HEK293 (cell line): ENCODE measurements around the gene TRPM2.
"Not testable (repeated sequence)": the region's sequence is repeated elsewhere in the genome, so short reads cannot be mapped to it uniquely, and the experiment has no call there.

Source experiments
- CTCF ChIA-PET: fragments of 350-600 bp; formaldehyde crosslinking; extraction: SDS; loops from one replicate; lab custom pipeline; 2021; ENCODE audit warnings: antibody characterized with exemption; lab: Yijun Ruan, JAX
- POLR2A ChIA-PET: fragments of 300-600 bp; formaldehyde crosslinking; extraction: SDS; loops from one replicate; lab custom pipeline; 2020; ENCODE audit warnings: antibody characterized with exemption, inconsistent platforms; lab: Yijun Ruan, JAX
- H3K27ac ChIP-seq: fragments of 200-500 bp; sonication (Bioruptor generic); 2 replicates; pipeline ENCODE4 v1.5.1; 2014; ENCODE audit warnings: low read depth, low read length, control low read depth, inconsistent platforms; ENCODE audit errors: extremely low read depth
- H3K36me3 ChIP-seq, 2 experiments: fragments of 200-500 bp in 1 of 2; sonication (Bioruptor generic) in 1 of 2; 1 replicate in 1 of 2; 2 replicates in 1 of 2; pipeline ENCODE4 v1.5.1; 2014 to 2017; ENCODE audit warnings: inconsistent platforms in 2 of 2, low read length in 2 of 2; ENCODE audit not compliant: control insufficient read depth in 2 of 2, insufficient read depth in 1 of 2
- H3K4me1 ChIP-seq: fragments of 200-500 bp; sonication (Bioruptor generic); 2 replicates; pipeline ENCODE4 v1.5.1; 2014; ENCODE audit warnings: mild to moderate bottlenecking, low read length, inconsistent platforms; ENCODE audit not compliant: control insufficient read depth, insufficient read depth
- H3K4me3 ChIP-seq: 2 replicates; pipeline ENCODE4 v1.5.1; 2011; ENCODE audit warnings: low read depth, mild to moderate bottlenecking, control low read depth, low read length, moderate library complexity
- H3K9me3 ChIP-seq: fragments of 200-500 bp; sonication (Bioruptor generic); 2 replicates; pipeline ENCODE4 v1.5.1; 2014; ENCODE audit warnings: low read depth, low read length, inconsistent platforms; ENCODE audit not compliant: control insufficient read depth, insufficient read depth
- INSM2 ChIP-seq: fragments of 450-650 bp; formaldehyde crosslinking; IDR thresholded peaks from 2 replicates; pipeline ENCODE4 v1.5.1; 2016; ENCODE audit warnings: missing biosample characterization, missing genetic modification characterization
- KLF8 ChIP-seq: fragments of 450-650 bp; formaldehyde crosslinking; IDR thresholded peaks from 2 replicates; pipeline ENCODE4 v1.5.1; 2016; ENCODE audit warnings: missing biosample characterization, missing genetic modification characterization
- REST ChIP-seq: fragments of 450-650 bp; formaldehyde crosslinking; IDR thresholded peaks from 2 replicates; pipeline ENCODE4 v1.5.1; 2016; ENCODE audit warnings: missing biosample characterization, missing genetic modification characterization
- ZFHX2 ChIP-seq: fragments of 450-650 bp; formaldehyde crosslinking; conservative IDR thresholded peaks from 2 replicates; pipeline ENCODE4 v1.5.1; 2016; ENCODE audit warnings: missing biosample characterization, missing genetic modification characterization
- ZNF10 ChIP-seq: fragments of 450-650 bp; formaldehyde crosslinking; IDR thresholded peaks from 2 replicates; pipeline ENCODE4 v1.5.1; 2017; ENCODE audit warnings: missing biosample characterization, missing genetic modification characterization
- ZNF169 ChIP-seq: fragments of 450-650 bp; formaldehyde crosslinking; IDR thresholded peaks from 2 replicates; pipeline ENCODE4 v1.5.1; 2016; ENCODE audit warnings: missing biosample characterization, missing genetic modification characterization
- ZNF174 ChIP-seq: fragments of 450-650 bp; formaldehyde crosslinking; IDR thresholded peaks from 2 replicates; pipeline ENCODE4 v1.5.0; 2017; ENCODE audit warnings: missing biosample characterization, mild to moderate bottlenecking, missing genetic modification characterization
- ZNF24 ChIP-seq: fragments of 450-650 bp; formaldehyde crosslinking; IDR thresholded peaks from 2 replicates; pipeline ENCODE4 v1.5.1; 2016; ENCODE audit warnings: missing biosample characterization, missing genetic modification characterization
- ZNF266 ChIP-seq: fragments of 450-650 bp; formaldehyde crosslinking; IDR thresholded peaks from 2 replicates; pipeline ENCODE4 v1.5.1; 2016; ENCODE audit warnings: missing biosample characterization, missing genetic modification characterization, low read depth
- ZNF362 ChIP-seq: fragments of 450-650 bp; formaldehyde crosslinking; IDR thresholded peaks from 2 replicates; pipeline ENCODE4 v1.5.1; 2016; ENCODE audit warnings: missing biosample characterization, missing genetic modification characterization
- ZNF366 ChIP-seq: fragments of 450-650 bp; formaldehyde crosslinking; conservative IDR thresholded peaks from 2 replicates; pipeline ENCODE4 v1.5.1; 2016; ENCODE audit warnings: missing biosample characterization, missing genetic modification characterization
- ZNF548 ChIP-seq: fragments of 450-650 bp; formaldehyde crosslinking; IDR thresholded peaks from 2 replicates; pipeline ENCODE4 v1.5.1; 2016; ENCODE audit warnings: missing biosample characterization, missing genetic modification characterization
- ZNF560 ChIP-seq: fragments of 450-650 bp; formaldehyde crosslinking; IDR thresholded peaks from 2 replicates; pipeline ENCODE4 v1.5.1; 2017; ENCODE audit warnings: missing biosample characterization, missing genetic modification characterization, borderline replicate concordance
- ZNF561 ChIP-seq: fragments of 450-650 bp; IDR thresholded peaks from 2 replicates; pipeline ENCODE4 v1.5.1; 2018; ENCODE audit warnings: missing biosample characterization, missing genetic modification characterization, borderline replicate concordance
- ZNF670 ChIP-seq: fragments of 450-650 bp; formaldehyde crosslinking; IDR thresholded peaks from 2 replicates; pipeline ENCODE4 v1.5.1; 2016; ENCODE audit warnings: missing biosample characterization, missing genetic modification characterization, low read depth
- TF ChIP-seq, protein P1 (sequence below): fragments of 450-650 bp; formaldehyde crosslinking; IDR thresholded peaks from 2 replicates; pipeline ENCODE4 v1.5.1; 2016; ENCODE audit warnings: missing biosample characterization, missing genetic modification characterization
- TF ChIP-seq, protein P2 (sequence below): sonication (generic); formaldehyde crosslinking; IDR thresholded peaks from 2 replicates; pipeline ENCODE4 v1.8.1; 2022; ENCODE audit warnings: mild to moderate bottlenecking, moderate library complexity, missing genetic modification reagents
- TF ChIP-seq, protein P3 (sequence below): fragments of 450-650 bp; formaldehyde crosslinking; IDR thresholded peaks from 2 replicates; pipeline ENCODE4 v1.5.1; 2016; ENCODE audit warnings: missing biosample characterization, missing genetic modification characterization
- TF ChIP-seq, protein P4 (sequence below): fragments of 450-650 bp; formaldehyde crosslinking; IDR thresholded peaks from 2 replicates; pipeline ENCODE4 v1.5.1; 2016; ENCODE audit warnings: missing biosample characterization, missing genetic modification characterization

The TRPM2 gene

DNA sequence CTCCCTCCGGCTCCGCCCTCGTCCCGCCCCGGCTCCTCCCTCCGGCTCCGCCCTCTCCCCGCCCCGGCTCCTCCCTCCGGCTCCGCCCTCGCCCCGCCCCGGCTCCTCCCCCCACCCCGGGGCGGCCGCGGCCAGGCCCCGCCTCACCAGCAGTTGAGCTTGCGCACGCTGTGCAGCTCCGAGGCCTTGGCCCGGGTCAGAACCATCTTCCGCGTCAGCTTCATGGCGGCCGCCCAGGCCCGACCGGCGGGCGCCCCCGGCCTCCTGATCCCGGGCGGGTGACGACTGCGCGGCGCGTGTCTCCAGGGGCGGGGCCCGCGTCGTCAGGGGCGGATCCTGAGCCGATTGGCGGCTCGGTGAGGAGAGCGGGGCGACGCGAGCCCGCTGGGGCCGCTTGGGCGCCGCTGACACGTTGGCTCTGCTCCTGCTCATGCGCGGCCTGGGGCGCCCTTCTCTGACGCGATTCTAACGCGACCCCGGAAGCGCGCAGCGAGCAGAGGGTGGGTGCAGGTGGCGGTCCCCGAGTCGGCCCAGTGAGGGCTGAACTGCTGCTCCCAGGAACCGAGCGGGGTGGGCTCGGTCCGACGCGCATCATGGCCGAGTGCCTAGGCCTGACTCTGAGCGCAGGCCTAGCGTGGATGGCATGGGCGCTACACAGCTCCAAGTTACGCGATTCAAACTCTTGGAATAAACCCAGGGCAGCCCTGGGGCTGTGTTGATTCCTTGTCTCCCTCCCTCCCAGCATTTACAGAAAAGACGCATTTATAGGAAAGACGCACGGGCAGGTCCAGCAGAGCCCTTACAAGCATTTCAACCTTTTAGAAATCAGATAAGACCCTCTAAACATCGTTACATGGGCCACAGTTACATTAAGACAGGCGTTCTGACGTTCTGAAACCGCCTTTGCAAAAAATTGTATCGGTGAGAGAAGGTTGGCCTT lies 14.2 kb upstream of the TRPM2 start, which contains the start of gene CFAP410 (continued):
- TF ChIP-seq, protein P1, sequence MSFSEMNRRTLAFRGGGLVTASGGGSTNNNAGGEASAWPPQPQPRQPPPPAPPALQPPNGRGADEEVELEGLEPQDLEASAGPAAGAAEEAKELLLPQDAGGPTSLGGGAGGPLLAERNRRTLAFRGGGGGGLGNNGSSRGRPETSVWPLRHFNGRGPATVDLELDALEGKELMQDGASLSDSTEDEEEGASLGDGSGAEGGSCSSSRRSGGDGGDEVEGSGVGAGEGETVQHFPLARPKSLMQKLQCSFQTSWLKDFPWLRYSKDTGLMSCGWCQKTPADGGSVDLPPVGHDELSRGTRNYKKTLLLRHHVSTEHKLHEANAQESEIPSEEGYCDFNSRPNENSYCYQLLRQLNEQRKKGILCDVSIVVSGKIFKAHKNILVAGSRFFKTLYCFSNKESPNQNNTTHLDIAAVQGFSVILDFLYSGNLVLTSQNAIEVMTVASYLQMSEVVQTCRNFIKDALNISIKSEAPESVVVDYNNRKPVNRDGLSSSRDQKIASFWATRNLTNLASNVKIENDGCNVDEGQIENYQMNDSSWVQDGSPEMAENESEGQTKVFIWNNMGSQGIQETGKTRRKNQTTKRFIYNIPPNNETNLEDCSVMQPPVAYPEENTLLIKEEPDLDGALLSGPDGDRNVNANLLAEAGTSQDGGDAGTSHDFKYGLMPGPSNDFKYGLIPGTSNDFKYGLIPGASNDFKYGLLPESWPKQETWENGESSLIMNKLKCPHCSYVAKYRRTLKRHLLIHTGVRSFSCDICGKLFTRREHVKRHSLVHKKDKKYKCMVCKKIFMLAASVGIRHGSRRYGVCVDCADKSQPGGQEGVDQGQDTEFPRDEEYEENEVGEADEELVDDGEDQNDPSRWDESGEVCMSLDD (tag by site-specific recombination) = peak; percentile 93
- TF ChIP-seq ZNF266 (no peak), INSM2 (tag by site-specific recombination) (no peak), ZFHX2 (tag by site-specific recombination) (peak; percentile 45), ZNF169 (tag by site-specific recombination) (no peak; the same call in 1 of the 2 replicates), ZNF24 (tag by site-specific recombination) (peak; percentile 75), ZNF366 (tag by site-specific recombination) (no peak), ZNF560 (tag by site-specific recombination) (no peak), ZNF174 (no peak), ZNF561 (peak; percentile 93), ZNF362 (tag by site-specific recombination) (no peak), ZNF548 (no peak), ZNF670 (tag by site-specific recombination) (no peak), ZNF10 (tag by site-specific recombination) (peak; percentile 72), KLF8 (tag by site-specific recombination) (peak; percentile 97), REST (tag by site-specific recombination) (peak; percentile 52; the same call in 1 of the 2 replicates)
- TF ChIP-seq, protein P2, sequence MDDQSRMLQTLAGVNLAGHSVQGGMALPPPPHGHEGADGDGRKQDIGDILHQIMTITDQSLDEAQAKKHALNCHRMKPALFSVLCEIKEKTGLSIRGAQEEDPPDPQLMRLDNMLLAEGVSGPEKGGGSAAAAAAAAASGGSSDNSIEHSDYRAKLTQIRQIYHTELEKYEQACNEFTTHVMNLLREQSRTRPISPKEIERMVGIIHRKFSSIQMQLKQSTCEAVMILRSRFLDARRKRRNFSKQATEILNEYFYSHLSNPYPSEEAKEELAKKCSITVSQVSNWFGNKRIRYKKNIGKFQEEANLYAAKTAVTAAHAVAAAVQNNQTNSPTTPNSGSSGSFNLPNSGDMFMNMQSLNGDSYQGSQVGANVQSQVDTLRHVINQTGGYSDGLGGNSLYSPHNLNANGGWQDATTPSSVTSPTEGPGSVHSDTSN (CRISPR knock-in tag) = peak; percentile 77; the same call in 1 of the 2 replicates
- TF ChIP-seq, protein P3, sequence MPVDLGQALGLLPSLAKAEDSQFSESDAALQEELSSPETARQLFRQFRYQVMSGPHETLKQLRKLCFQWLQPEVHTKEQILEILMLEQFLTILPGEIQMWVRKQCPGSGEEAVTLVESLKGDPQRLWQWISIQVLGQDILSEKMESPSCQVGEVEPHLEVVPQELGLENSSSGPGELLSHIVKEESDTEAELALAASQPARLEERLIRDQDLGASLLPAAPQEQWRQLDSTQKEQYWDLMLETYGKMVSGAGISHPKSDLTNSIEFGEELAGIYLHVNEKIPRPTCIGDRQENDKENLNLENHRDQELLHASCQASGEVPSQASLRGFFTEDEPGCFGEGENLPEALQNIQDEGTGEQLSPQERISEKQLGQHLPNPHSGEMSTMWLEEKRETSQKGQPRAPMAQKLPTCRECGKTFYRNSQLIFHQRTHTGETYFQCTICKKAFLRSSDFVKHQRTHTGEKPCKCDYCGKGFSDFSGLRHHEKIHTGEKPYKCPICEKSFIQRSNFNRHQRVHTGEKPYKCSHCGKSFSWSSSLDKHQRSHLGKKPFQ = peak; percentile 55; the same call in 1 of the 2 replicates
- TF ChIP-seq, protein P4, sequence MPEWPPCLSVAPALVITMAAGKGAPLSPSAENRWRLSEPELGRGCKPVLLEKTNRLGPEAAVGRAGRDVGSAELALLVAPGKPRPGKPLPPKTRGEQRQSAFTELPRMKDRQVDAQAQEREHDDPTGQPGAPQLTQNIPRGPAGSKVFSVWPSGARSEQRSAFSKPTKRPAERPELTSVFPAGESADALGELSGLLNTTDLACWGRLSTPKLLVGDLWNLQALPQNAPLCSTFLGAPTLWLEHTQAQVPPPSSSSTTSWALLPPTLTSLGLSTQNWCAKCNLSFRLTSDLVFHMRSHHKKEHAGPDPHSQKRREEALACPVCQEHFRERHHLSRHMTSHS (tag by site-specific recombination) = no peak

- H3K9me3 ChIP-seq, H3K4me3 ChIP-seq, H3K27ac ChIP-seq, H3K36me3 ChIP-seq, H3K4me1 ChIP-seq: not testable (repeated sequence)
- CTCF ChIA-PET = interaction anchor here (1.0 kb wide), 1 partner anchor 31 kb away, joined by 3 read pairs; no protein-coding TSS in a partner anchor
- POLR2A ChIA-PET = interaction anchor here (0.7 kb wide), 1 partner anchor 10 kb away, joined by 3 read pairs; no protein-coding TSS in a partner anchor
Measured at GRCh38 chr21:44341726-44342458, 11.5 kb upstream of the TRPM2 start.
